GM23338 (cell line): ENCODE measurements around the gene EPAS1. TPM values are rescaled to one million over a fixed set of nuclear protein-coding genes. Genes with fewer than 3 reads are reported as not detected.

Experiments
- ATAC-seq: fragments of 200-7000 bp; cut with Tn5 transposase; 3 replicates; pipeline ENCODE4 v1.9.1; 2020
- DNase-seq: peaks from one replicate; pipeline ENCODE4 v3.0.0-alpha.2; 2015; ENCODE audit warnings: low spot score
- H2AFZ ChIP-seq: fragments of 200-600 bp; sonication (generic); 2 replicates; pipeline ENCODE4 v1.8.0; 2016; ENCODE audit warnings: antibody characterized with exemption, mild to moderate bottlenecking, moderate library complexity
- H3F3A ChIP-seq: fragments of 200-600 bp; sonication (generic); replicated peaks from 2 replicates; pipeline ENCODE4 v1.8.0; 2017; ENCODE audit warnings: antibody characterized with exemption, mixed run types, low read depth
- H3K27ac ChIP-seq: fragments of 200-600 bp; sonication (generic); 2 replicates; pipeline ENCODE4 v1.6.1; 2016; ENCODE audit warnings: low read depth
- H3K27me3 ChIP-seq: fragments of 200-600 bp; sonication (generic); 2 replicates; pipeline ENCODE4 v1.8.0; 2016; ENCODE audit warnings: mild to moderate bottlenecking, mixed run types, moderate library complexity; ENCODE audit not compliant: insufficient read depth
- H3K36me3 ChIP-seq: fragments of 200-600 bp; sonication (generic); 2 replicates; pipeline ENCODE4 v1.8.0; 2016; ENCODE audit warnings: mild to moderate bottlenecking; ENCODE audit not compliant: insufficient read depth
- H3K4me1 ChIP-seq: fragments of 200-600 bp; sonication (generic); 2 replicates; pipeline ENCODE4 v1.8.0; 2016; ENCODE audit warnings: mild to moderate bottlenecking, moderate library complexity; ENCODE audit not compliant: insufficient read depth
- H3K4me2 ChIP-seq: fragments of 200-600 bp; sonication (generic); 2 replicates; pipeline ENCODE4 v1.7.1; 2017; ENCODE audit warnings: mixed run types
- H3K4me3 ChIP-seq: fragments of 200-600 bp; sonication (generic); 2 replicates; pipeline ENCODE4 v1.6.1; 2016; ENCODE audit warnings: mixed run types
- H3K79me2 ChIP-seq: fragments of 200-600 bp; sonication (generic); replicated peaks from 2 replicates; pipeline ENCODE4 v1.8.0; 2017; ENCODE audit warnings: mild to moderate bottlenecking; ENCODE audit not compliant: insufficient read depth
- H3K9me2 ChIP-seq: fragments of 200-600 bp; sonication (generic); 2 replicates; pipeline ENCODE4 v1.8.0; 2017; ENCODE audit not compliant: insufficient read depth
- H4K20me1 ChIP-seq: fragments of 200-600 bp; sonication (generic); replicated peaks from 2 replicates; pipeline ENCODE4 v1.8.0; 2017; ENCODE audit warnings: mild to moderate bottlenecking; ENCODE audit not compliant: insufficient read depth
- H3K27ac Mint-ChIP-seq: 2 replicates; pipeline ENCODE4 v1.8.0; 2020; ENCODE audit warnings: inconsistent platforms, mild to moderate bottlenecking, moderate library complexity, mixed read lengths
- H3K27me3 Mint-ChIP-seq: 3 replicates; pipeline ENCODE4 v1.8.0; 2022; ENCODE audit warnings: low read depth, mild to moderate bottlenecking, moderate library complexity, mixed read lengths, inconsistent platforms; ENCODE audit not compliant: insufficient read depth, poor library complexity
- H3K36me3 Mint-ChIP-seq: 3 replicates; pipeline ENCODE4 v1.8.0; 2021; ENCODE audit warnings: low read depth, mild to moderate bottlenecking, inconsistent platforms, moderate library complexity, mixed read lengths
- H3K4me1 Mint-ChIP-seq: 3 replicates; pipeline ENCODE4 v1.8.0; 2020; ENCODE audit warnings: mild to moderate bottlenecking, inconsistent platforms, mixed read lengths
- H3K4me3 Mint-ChIP-seq: 3 replicates; pipeline ENCODE4 v1.8.0; 2021; ENCODE audit warnings: moderate library complexity, mild to moderate bottlenecking, inconsistent platforms, mixed read lengths
- H3K9me3 Mint-ChIP-seq: 3 replicates; pipeline ENCODE4 v1.8.0; 2020; ENCODE audit warnings: moderate library complexity, mild to moderate bottlenecking, inconsistent platforms, mixed read lengths
- CREB1 ChIP-seq: fragments of 250-450 bp; sonication (Bioruptor Pico); IDR thresholded peaks from 2 replicates; pipeline ENCODE4 v1.5.0; 2020; ENCODE audit warnings: low read depth, mild to moderate bottlenecking, moderate library complexity
- ETS1 ChIP-seq: IDR thresholded peaks from 2 replicates; pipeline ENCODE4 v1.6.1; 2016; ENCODE audit warnings: antibody characterized with exemption
- EZH2phosphoT487 ChIP-seq: fragments of 200-600 bp; sonication (generic); IDR thresholded peaks from one replicate; pipeline ENCODE4 v1.8.1; 2018; ENCODE audit warnings: antibody characterized with exemption; ENCODE audit not compliant: unreplicated experiment
- NANOG ChIP-seq: IDR thresholded peaks from 2 replicates; pipeline ENCODE4 v1.6.1; 2016; ENCODE audit warnings: antibody characterized with exemption, borderline replicate concordance
- POLR2AphosphoS5 ChIP-seq: IDR thresholded peaks from 2 replicates; pipeline ENCODE4 v1.6.1; 2016; ENCODE audit warnings: antibody characterized with exemption, low read depth
- REST ChIP-seq: IDR thresholded peaks from one replicate; pipeline ENCODE4 v1.6.1; 2018; ENCODE audit warnings: antibody characterized with exemption; ENCODE audit not compliant: unreplicated experiment
- STAT1 ChIP-seq: IDR thresholded peaks from one replicate; pipeline ENCODE4 v1.6.1; 2016; ENCODE audit warnings: antibody characterized with exemption; ENCODE audit not compliant: unreplicated experiment
- ZNF114 ChIP-seq: fragments of 250-450 bp; sonication (Bioruptor Pico); IDR thresholded peaks from 2 replicates; pipeline ENCODE4 v1.5.0; 2020; ENCODE audit warnings: mild to moderate bottlenecking, moderate library complexity
- ZNF331 ChIP-seq: fragments of 250-450 bp; sonication (Bioruptor Pico); IDR thresholded peaks from 2 replicates; pipeline ENCODE4 v1.5.0; 2020; ENCODE audit warnings: low read depth, mild to moderate bottlenecking, moderate library complexity
- ZNF462 ChIP-seq: fragments of 250-450 bp; sonication (Bioruptor Pico); IDR thresholded peaks from 2 replicates; pipeline ENCODE4 v1.5.0; 2020; ENCODE audit warnings: mild to moderate bottlenecking, moderate library complexity
- polyA plus RNA-seq: library from polyadenylated mRNA; unstranded; fragments of >200 nt; fragmentation: Nextera tagmentation; extraction: Ambion mirVana; gene quantifications from 2 replicates; pipeline ENCODE4 v1.2.1, GENCODE V29; 2016
- total RNA-seq: library from RNA; depleted of rRNA; stranded (reverse); fragments of >200 nt; shearing (Covaris generic); gene quantifications from 2 replicates; pipeline ENCODE4 v1.2.3, GENCODE V29; 2014
- TF ChIP-seq, protein P1 (sequence below), 2 experiments: fragments of 200-600 bp in 1 of 2; sonication (generic) in 1 of 2; conservative IDR thresholded peaks; 2 replicates each; pipeline versions ENCODE4 v1.5.1 to v1.6.1; 2016 to 2017; ENCODE audit warnings: antibody characterized with exemption in 2 of 2, low read depth in 2 of 2, mild to moderate bottlenecking in 2 of 2, moderate library complexity in 1 of 2

EPAS1 gene
- total and polyA plus RNA-seq, 2 experiments from 2014 or later: 0.68 to 5.4 TPM

DNA sequence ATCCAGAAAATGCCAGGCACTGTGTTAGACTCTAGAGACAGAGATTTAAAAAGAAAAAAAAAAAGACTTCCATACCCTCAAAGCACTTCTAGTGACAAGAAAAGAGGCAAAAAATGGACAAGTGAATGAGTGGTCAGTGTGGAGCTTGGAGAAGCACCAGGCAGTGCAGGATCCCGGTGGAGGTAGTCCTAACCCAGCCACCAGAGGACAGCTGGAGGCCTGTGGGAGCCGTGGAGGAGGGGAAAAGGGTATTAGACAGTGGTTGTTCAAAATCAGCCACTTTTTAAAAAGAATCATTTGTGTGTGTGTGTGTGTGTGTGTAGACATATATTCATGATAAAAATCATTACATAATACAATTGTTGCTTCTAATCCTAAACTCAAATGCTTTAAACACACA lies 32.8 kb upstream of the EPAS1 start:
- no peak overlapping the region for H2AFZ ChIP-seq
- H3K27ac Mint-ChIP-seq: no peak overlapping the region
- no peak overlapping the region for H3K27ac ChIP-seq
- TF ChIP-seq CREB1 (CRISPR knock-in tag): no peak
- no peak for TF ChIP-seq ZNF331 (CRISPR knock-in tag)
- TF ChIP-seq REST: no peak
- TF ChIP-seq ZNF114 (CRISPR knock-in tag): no peak
- no peak for TF ChIP-seq STAT1
- TF ChIP-seq EZH2phosphoT487: no peak
- no peak for TF ChIP-seq NANOG
- TF ChIP-seq, protein P1, sequence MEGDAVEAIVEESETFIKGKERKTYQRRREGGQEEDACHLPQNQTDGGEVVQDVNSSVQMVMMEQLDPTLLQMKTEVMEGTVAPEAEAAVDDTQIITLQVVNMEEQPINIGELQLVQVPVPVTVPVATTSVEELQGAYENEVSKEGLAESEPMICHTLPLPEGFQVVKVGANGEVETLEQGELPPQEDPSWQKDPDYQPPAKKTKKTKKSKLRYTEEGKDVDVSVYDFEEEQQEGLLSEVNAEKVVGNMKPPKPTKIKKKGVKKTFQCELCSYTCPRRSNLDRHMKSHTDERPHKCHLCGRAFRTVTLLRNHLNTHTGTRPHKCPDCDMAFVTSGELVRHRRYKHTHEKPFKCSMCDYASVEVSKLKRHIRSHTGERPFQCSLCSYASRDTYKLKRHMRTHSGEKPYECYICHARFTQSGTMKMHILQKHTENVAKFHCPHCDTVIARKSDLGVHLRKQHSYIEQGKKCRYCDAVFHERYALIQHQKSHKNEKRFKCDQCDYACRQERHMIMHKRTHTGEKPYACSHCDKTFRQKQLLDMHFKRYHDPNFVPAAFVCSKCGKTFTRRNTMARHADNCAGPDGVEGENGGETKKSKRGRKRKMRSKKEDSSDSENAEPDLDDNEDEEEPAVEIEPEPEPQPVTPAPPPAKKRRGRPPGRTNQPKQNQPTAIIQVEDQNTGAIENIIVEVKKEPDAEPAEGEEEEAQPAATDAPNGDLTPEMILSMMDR (conservative IDR thresholded peaks at IDR 0.05; ENCODE audit: low read depth in 2 of 2): no peak
- H3K36me3 ChIP-seq: no peaks in the 10 kb centered on the region
- DNase-seq (no peak), ATAC-seq (no peak)
- no peaks in the 10 kb centered on the region for H3F3A ChIP-seq
- H3K4me1 ChIP-seq: no peaks in the 10 kb centered on the region
- no peaks in the 10 kb centered on the region for H3K36me3 Mint-ChIP-seq
- H3K4me3 ChIP-seq: no peak overlapping the region
- no peak overlapping the region for H3K4me2 ChIP-seq
- no peaks in the 10 kb centered on the region for H3K27me3 Mint-ChIP-seq
- no peaks in the 10 kb centered on the region for H3K9me3 Mint-ChIP-seq
- no peaks in the 10 kb centered on the region for H3K27me3 ChIP-seq
- H3K79me2 ChIP-seq: no peaks in the 10 kb centered on the region
- H4K20me1 ChIP-seq: no peaks in the 10 kb centered on the region
- H3K4me3 Mint-ChIP-seq: no peak overlapping the region
- H3K9me2 ChIP-seq: no peaks in the 10 kb centered on the region
- no peaks in the 10 kb centered on the region for H3K4me1 Mint-ChIP-seq

- H3K27ac ChIP-seq: no peak overlapping the region
- Mint-ChIP-seq H3K36me3 (no peaks in the 10 kb centered on the region), H3K27me3 (no peaks in the 10 kb centered on the region), H3K4me3 (no peak overlapping the region), H3K9me3 (no peaks in the 10 kb centered on the region), H3K4me1 (peaks cover 2% of the 10 kb centered on the region; the same call in 1 of the 3 replicates), H3K27ac (no peak overlapping the region)
- ATAC-seq (no peak), DNase-seq (no peak)
- H3F3A ChIP-seq: no peaks in the 10 kb centered on the region
- no peaks in the 10 kb centered on the region for H4K20me1 ChIP-seq
- H3K4me1 ChIP-seq: no peaks in the 10 kb centered on the region
- H2AFZ ChIP-seq: no peak overlapping the region
- H3K36me3 ChIP-seq: no peaks in the 10 kb centered on the region
- H3K4me2 ChIP-seq: no peak overlapping the region
- H3K9me2 ChIP-seq: no peaks in the 10 kb centered on the region
- H3K27me3 ChIP-seq: no peaks in the 10 kb centered on the region
- no peaks in the 10 kb centered on the region for H3K79me2 ChIP-seq
- no peak overlapping the region for H3K4me3 ChIP-seq
- TF ChIP-seq ETS1 (no peak), POLR2AphosphoS5 (no peak), ZNF462 (CRISPR knock-in tag) (no peak)
Observed at GRCh38 chr2:46266134-46266533, 31.1 kb upstream of the EPAS1 start.
